GM08714 (cell line): ENCODE results near the gene PLEKHG4.
A peak's percentile ranks its signal among the peaks of the same experiment; 100 is the strongest.

ENCODE experiments used
- H3K4me3 ChIP-seq: fragments of 200-500 bp; sonication (Bioruptor generic); 2 replicates; pipeline ENCODE4 v1.5.1; 2014; ENCODE audit warnings: mild to moderate bottlenecking, low read length, inconsistent platforms
- ZNF274 ChIP-seq: IDR thresholded peaks from 2 replicates; pipeline ENCODE4 v1.6.1; 2012; ENCODE audit warnings: mild to moderate bottlenecking, low read depth, low read length

The PLEKHG4 gene

DNA sequence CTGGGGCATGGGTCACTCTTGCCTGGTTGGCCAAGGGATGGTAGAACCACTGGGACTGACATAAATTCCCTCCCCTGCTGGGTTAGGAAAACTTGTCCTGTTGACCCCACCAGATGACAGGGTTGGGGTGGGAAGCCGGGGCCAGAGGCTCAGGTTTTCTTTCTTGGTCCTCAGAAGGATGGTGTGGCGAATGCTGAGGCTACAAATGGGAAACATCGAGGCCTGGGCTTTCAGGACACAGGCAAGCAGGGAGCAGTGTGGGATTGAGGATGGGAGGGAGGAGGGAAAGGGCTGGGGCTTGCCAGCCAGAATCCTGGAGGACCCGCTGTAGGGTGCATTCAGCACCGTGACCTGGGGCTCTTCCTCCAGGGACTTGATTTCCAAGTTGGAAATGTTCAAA is 14.5 kb upstream of the PLEKHG4 start:
- no peak overlapping the region for H3K4me3 ChIP-seq
- no peak for TF ChIP-seq ZNF274

DNA sequence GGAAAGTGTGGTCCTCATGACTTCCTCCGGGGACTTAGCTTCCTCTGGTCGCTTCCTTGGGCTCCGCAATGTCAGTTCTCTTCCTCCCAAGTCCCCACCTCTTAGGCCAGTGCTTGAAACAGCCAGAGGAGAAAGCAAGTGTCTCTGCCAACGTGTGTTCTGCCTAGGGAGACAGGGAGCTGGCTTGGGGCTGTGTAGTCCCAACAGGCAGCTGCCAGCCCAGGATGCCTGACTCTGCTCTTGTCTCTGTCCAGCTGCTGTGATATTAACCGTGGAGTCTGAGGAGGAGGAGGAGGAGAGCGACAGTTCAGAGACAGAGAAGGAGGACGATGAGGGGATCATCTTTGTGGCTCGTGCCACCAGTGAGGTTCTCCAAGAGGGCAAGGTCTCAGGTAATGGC is 13.5 kb upstream of the PLEKHG4 start:
- H3K4me3 ChIP-seq: no peak overlapping the region
- TF ChIP-seq ZNF274: no peak

GRCh38 chr16:67268136-67268579 is 11.2 kb upstream of the PLEKHG4 start:
- H3K4me3 ChIP-seq: no peak overlapping the region
- no peak for TF ChIP-seq ZNF274

DNA sequence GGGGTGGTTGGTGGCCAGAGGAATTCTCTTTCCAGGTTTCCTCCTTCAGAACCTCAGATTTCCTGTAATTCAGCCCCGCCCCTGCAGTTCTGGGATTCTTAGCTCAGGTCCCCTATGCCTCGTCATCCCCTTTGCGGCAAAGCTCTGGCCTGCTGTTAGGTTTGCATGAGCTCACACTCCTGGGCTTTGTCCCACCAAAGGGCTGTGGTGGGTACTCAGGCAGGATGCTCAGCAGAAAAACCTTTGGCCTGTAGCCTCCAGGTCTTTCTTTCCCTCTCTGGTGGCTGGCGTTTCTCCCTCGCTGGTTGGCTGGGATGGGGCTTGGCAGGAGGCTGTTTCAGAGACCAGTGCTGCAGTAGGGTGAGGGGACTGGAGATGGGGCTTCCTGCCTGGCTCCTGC is 9.6 kb upstream of the PLEKHG4 start:
- H3K4me3 ChIP-seq: no peak overlapping the region
- TF ChIP-seq ZNF274: no peak

DNA sequence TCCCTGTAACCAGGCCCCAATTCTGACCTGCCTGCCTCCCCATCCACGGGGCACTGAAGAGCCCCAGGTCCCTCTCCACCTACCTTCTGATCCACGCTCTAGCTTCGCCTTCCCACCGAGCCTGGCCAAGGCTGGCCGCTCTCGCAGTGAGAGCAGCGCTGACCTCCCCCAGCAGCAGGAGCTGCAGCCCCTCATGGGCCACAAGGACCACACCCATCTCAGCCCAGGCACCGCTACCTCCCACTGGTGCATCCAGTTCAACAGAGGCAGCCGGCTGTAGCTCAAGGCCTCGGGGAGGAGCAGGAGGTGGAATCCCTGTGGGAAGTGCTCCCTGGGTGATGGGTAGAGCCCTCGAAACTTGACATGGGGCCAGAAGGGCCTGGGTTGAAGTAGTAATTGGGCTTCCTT is 8.4 kb upstream of the PLEKHG4 start:
- no peak for TF ChIP-seq ZNF274
- no peak overlapping the region for H3K4me3 ChIP-seq

DNA sequence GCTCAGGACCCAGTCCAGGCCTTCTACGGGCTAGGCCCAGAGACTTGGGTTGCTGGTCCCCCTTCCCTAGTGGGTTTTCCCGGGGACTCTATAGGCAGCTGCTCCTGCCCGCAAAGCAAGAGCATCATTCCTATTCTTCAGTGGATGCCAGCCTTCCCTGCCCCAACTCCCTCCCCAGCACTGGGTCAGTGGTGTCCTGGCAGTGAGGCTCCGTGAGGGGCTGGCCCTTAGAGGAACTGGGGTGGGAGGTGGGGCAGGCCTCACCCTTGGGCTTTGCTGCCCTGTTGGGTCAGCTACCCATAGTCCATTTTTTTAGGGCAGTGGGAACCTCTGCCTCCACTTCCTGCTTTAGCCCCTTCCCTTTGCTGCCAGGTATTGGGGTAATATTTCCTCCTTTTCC is 7.9 kb upstream of the PLEKHG4 start:
- no peak for TF ChIP-seq ZNF274
- no peak overlapping the region for H3K4me3 ChIP-seq

DNA sequence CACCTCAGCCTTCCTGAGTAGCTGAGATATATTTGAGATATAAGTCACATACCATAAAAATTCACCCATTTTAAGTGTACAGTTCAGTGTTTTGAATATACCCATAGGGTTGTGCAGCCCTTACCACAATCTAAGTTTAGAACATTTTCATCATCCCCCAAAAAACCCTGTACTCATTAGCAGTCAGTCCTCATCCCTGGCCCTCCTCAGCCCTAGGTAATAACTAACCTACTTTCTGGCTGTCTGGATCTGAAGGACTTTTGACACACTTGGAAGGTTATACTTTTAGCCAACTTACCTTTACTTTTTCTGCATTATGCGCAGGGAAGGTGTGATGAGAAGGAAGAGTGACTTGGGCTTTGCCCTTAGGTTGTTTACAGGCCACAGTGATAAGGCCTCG is 4.0 kb upstream of the PLEKHG4 start:
- no peak overlapping the region for H3K4me3 ChIP-seq
- no peak for TF ChIP-seq ZNF274

GRCh38 chr16:67277294-67277998 is 1.9 kb upstream of the PLEKHG4 start:
- TF ChIP-seq ZNF274: no peak
- no peak overlapping the region for H3K4me3 ChIP-seq

- peak overlapping the region; percentile 63; the same call in 1 of the 2 replicates for H3K4me3 ChIP-seq
- TF ChIP-seq ZNF274: no peak
Observed at GRCh38 chr16:67277999-67278772, 1.1 kb upstream of the PLEKHG4 start.

GRCh38 chr16:67278773-67279295 is 498 bp upstream of the PLEKHG4 start:
- peak overlapping the region; percentile 63; the same call in 1 of the 2 replicates for H3K4me3 ChIP-seq
- TF ChIP-seq ZNF274: no peak

- no peak overlapping the region for H3K4me3 ChIP-seq
- TF ChIP-seq ZNF274: no peak
Observed at GRCh38 chr16:67280090-67281015, 1.0 kb downstream of the PLEKHG4 start.

- H3K4me3 ChIP-seq: no peak overlapping the region
- no peak for TF ChIP-seq ZNF274
Observed at GRCh38 chr16:67281536-67282446, 2.5 kb downstream of the PLEKHG4 start.

DNA sequence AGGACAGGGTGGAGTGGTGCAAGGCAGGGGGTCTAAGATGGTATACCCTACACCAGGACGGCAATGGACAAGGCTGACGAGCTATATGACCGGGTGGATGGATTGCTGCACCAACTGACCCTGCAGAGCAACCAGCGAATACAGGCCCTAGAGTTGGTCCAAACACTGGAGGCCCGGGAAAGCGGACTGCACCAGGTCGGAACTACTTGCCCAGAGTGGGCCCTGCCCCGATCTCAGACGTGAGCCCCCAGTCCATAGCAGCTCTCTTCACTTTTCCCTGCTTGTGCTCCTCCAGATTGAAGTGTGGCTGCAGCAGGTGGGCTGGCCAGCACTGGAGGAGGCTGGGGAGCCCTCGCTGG is 3.1 kb downstream of the PLEKHG4 start:
- TF ChIP-seq ZNF274: no peak

More for the DNA sequence above, 3.1 kb downstream of the PLEKHG4 start:
- no peak overlapping the region for H3K4me3 ChIP-seq
